CD4-positive, alpha-beta T cell (primary cell): ENCODE results near the gene STX8. TPM values are rescaled to one million over a fixed set of nuclear protein-coding genes. Genes with fewer than 3 reads are reported as not detected.

Source experiments
- ATAC-seq: fragments of 200-7000 bp; cut with Tn5 transposase; one replicate; pipeline ENCODE4 v1.10.0; 2022; ENCODE audit warnings: mild to moderate bottlenecking; ENCODE audit not compliant: poor library complexity
- CTCF ChIA-PET: fragments of 350-600 bp; sonication (Branson Sonifier 250); formaldehyde crosslinking; loops from one replicate; lab custom pipeline; 2021; ENCODE audit warnings: antibody characterized with exemption, inconsistent platforms; lab: Charles Lee
- POLR2A ChIA-PET: fragments of 350-600 bp; sonication (Branson Sonifier 250); formaldehyde crosslinking; loops from one replicate; lab custom pipeline; 2021; ENCODE audit warnings: antibody characterized with exemption, inconsistent platforms; lab: Charles Lee
- DNase-seq, 14 experiments: peaks; one replicate each; pipeline ENCODE4 v3.0.0-alpha.2; 2013 to 2020; ENCODE audit warnings: mixed read lengths in 2 of 14
- H3K27ac ChIP-seq, 2 donors: one replicate each; pipeline versions ENCODE4 v1.5.1 to v1.7.0; 2013; ENCODE audit warnings: low read length in 2 of 2, low read depth in 1 of 2, mild to moderate bottlenecking in 1 of 2
- H3K27me3 ChIP-seq, 2 experiments: 1 replicate in 1 of 2; 2 replicates in 1 of 2; pipeline versions ENCODE4 v1.6.1 to v1.7.0; 2013; ENCODE audit warnings: low read length in 2 of 2, control low read depth in 1 of 2, mild to moderate bottlenecking in 1 of 2, moderate library complexity in 1 of 2; ENCODE audit not compliant: insufficient read depth in 2 of 2, control insufficient read depth in 1 of 2
- H3K36me3 ChIP-seq: one replicate; pipeline ENCODE4 v1.6.1; 2013; ENCODE audit warnings: low read length, control low read depth; ENCODE audit not compliant: insufficient read depth
- H3K4me1 ChIP-seq: one replicate; pipeline ENCODE4 v1.6.1; 2013; ENCODE audit warnings: low read length, control low read depth; ENCODE audit not compliant: insufficient read depth
- H3K4me3 ChIP-seq: one replicate; pipeline ENCODE4 v1.5.1; 2013; ENCODE audit warnings: mild to moderate bottlenecking, low read length, moderate library complexity
- H3K9me3 ChIP-seq, 2 experiments: 1 replicate in 1 of 2; 2 replicates in 1 of 2; pipeline versions ENCODE4 v1.6.1 to v1.7.0; 2013; ENCODE audit warnings: low read length in 2 of 2, mild to moderate bottlenecking in 2 of 2, control low read depth in 1 of 2, moderate library complexity in 1 of 2; ENCODE audit not compliant: control insufficient read depth in 1 of 2, insufficient read depth in 1 of 2
- H3K27ac Mint-ChIP-seq: one replicate; pipeline ENCODE4 v1.8.0; 2020; ENCODE audit warnings: mixed read lengths
- H3K27me3 Mint-ChIP-seq: one replicate; pipeline ENCODE4 v1.8.0; 2021; ENCODE audit warnings: mixed read lengths
- H3K36me3 Mint-ChIP-seq: one replicate; pipeline ENCODE4 v1.8.0; 2021; ENCODE audit warnings: low read depth, mixed read lengths
- H3K4me1 Mint-ChIP-seq: one replicate; pipeline ENCODE4 v1.8.0; 2021; ENCODE audit warnings: low read depth, mixed read lengths
- H3K4me3 Mint-ChIP-seq: one replicate; pipeline ENCODE4 v1.8.0; 2020; ENCODE audit warnings: mild to moderate bottlenecking, mixed read lengths
- H3K9me3 Mint-ChIP-seq: one replicate; pipeline ENCODE4 v1.8.0; 2020; ENCODE audit warnings: mixed read lengths
- intact Hi-C, 2 experiments: fragments of 100-400 bp; cut with DNase I in 1 of 2; cut with micrococcal nuclease in 1 of 2; formaldehyde crosslinking; loops; one replicate each; pipeline versions ENCODE4 v1.15.1 to v1.9.0; 2023 to 2025; cut with DNase I, micrococcal nuclease
- total RNA-seq, 174 experiments: library from RNA in 2 of 174; stranded (reverse) in 2 of 174; gene quantifications; one replicate each; pipeline ENCODE4 v1.2.3 and lab custom pipeline; 2021 to 2026
- TF ChIP-seq, protein P1 (sequence below): fragments of 200-600 bp; IDR thresholded peaks from one replicate; pipeline ENCODE4 v1.8.0; 2022; ENCODE audit warnings: antibody characterized with exemption, mild to moderate bottlenecking

The STX8 gene
- total RNA-seq, 2 experiments from 2014 or later, result 52.2 to 63.2 TPM

DNA sequence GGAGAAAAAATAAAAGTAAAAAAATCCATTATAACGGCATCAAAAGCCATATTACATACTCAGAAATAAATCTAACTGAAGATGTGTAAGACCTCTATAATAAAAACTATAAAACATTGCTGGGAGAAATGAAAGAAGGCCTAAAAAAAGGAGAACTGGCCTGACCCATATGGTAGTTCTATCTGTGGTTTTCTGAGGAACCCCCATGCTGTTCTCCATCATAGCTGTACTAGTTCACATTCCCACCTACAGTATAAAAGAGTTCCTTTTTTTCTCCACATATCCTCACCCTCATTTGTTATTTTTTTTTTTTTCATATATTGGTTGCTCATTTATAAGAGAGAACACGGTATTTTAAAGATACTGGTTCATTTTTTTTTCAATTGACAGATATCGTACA, 191.8 kb downstream of the STX8 start:
- intact Hi-C loops, result no loop called here
- ATAC-seq, result no peak
- Histone ChIP-seq H3K4me3 (no peak overlapping the region), H3K27ac (no peak overlapping the region), H3K9me3 (no peaks in the 10 kb centered on the region), H3K36me3 (no peaks in the 10 kb centered on the region), H3K4me1 (no peaks in the 10 kb centered on the region), H3K27me3 (no peaks in the 10 kb centered on the region)
- DNase-seq, result no peak
- Mint-ChIP-seq H3K27ac (no peak overlapping the region), H3K4me1 (peaks cover 1% of the 10 kb centered on the region), H3K27me3 (no peaks in the 10 kb centered on the region), H3K36me3 (peaks cover 11% of the 10 kb centered on the region), H3K9me3 (no peaks in the 10 kb centered on the region), H3K4me3 (no peak overlapping the region)
- ChIA-PET CTCF (no interaction called here), POLR2A (no interaction called here)
- TF ChIP-seq, protein P1, sequence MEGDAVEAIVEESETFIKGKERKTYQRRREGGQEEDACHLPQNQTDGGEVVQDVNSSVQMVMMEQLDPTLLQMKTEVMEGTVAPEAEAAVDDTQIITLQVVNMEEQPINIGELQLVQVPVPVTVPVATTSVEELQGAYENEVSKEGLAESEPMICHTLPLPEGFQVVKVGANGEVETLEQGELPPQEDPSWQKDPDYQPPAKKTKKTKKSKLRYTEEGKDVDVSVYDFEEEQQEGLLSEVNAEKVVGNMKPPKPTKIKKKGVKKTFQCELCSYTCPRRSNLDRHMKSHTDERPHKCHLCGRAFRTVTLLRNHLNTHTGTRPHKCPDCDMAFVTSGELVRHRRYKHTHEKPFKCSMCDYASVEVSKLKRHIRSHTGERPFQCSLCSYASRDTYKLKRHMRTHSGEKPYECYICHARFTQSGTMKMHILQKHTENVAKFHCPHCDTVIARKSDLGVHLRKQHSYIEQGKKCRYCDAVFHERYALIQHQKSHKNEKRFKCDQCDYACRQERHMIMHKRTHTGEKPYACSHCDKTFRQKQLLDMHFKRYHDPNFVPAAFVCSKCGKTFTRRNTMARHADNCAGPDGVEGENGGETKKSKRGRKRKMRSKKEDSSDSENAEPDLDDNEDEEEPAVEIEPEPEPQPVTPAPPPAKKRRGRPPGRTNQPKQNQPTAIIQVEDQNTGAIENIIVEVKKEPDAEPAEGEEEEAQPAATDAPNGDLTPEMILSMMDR, result no peak

- ChIA-PET CTCF (no interaction called here), POLR2A (interaction anchor here (1.2 kb wide), 1 partner anchor 13 kb away, joined by 3 read pairs; no protein-coding TSS in a partner anchor)
- DNase-seq, result no peak
- Mint-ChIP-seq H3K4me1 (no peaks in the 10 kb centered on the region), H3K9me3 (no peaks in the 10 kb centered on the region), H3K27me3 (no peaks in the 10 kb centered on the region), H3K4me3 (no peak overlapping the region), H3K36me3 (peaks cover 23% of the 10 kb centered on the region), H3K27ac (no peak overlapping the region)
- H3K9me3 ChIP-seq, result no peaks in the 10 kb centered on the region
- TF ChIP-seq, protein P1, result no peak
- no peak for ATAC-seq
- no peaks in the 10 kb centered on the region for H3K27me3 ChIP-seq
- no peak overlapping the region for H3K27ac ChIP-seq
- intact Hi-C loops, result no loop called here
- H3K36me3 ChIP-seq, result peaks cover 4% of the 10 kb centered on the region
- no peaks in the 10 kb centered on the region for H3K4me1 ChIP-seq
- H3K4me3 ChIP-seq, result no peak overlapping the region
Observed at GRCh38 chr17:9382626-9383025, 193.0 kb downstream of the STX8 start.

DNA sequence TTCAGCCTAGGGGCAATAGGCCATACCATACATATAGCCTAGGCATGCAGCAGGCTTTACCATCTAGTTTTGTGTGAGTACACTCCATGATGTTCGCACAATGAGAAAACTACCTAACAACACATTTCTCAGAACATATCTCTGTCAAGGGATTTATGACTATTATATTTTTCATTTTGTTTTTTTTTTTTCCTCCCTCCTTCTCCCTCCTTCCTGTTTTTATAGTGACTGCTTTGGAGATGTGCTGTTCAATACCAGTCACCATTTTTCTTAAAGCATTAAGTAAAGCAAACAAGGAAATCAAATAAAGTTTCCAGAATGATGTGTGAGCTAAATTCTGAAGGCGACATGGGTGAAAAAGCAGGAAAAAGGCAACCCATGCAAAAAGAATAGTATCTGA, 194.6 kb downstream of the STX8 start:
- ATAC-seq, result no peak
- no peak for DNase-seq
- Histone ChIP-seq H3K4me3 (no peak overlapping the region), H3K4me1 (no peaks in the 10 kb centered on the region), H3K27ac (no peak overlapping the region), H3K27me3 (no peaks in the 10 kb centered on the region), H3K9me3 (no peaks in the 10 kb centered on the region), H3K36me3 (peaks cover 12% of the 10 kb centered on the region)
- Mint-ChIP-seq H3K4me3 (no peak overlapping the region), H3K36me3 (peaks cover 37% of the 10 kb centered on the region), H3K4me1 (no peaks in the 10 kb centered on the region), H3K27ac (no peak overlapping the region), H3K9me3 (no peaks in the 10 kb centered on the region), H3K27me3 (no peaks in the 10 kb centered on the region)
- CTCF ChIA-PET, result no interaction called here
- intact Hi-C loops, result no loop called here
- TF ChIP-seq, protein P1, result no peak
- POLR2A ChIA-PET, result no interaction called here
